Loucy (cell line): ENCODE measurements around the gene RACK1.

Experiments
- CTCF ChIP-seq: fragments of 200-600 bp; sonication (generic); conservative IDR thresholded peaks from 2 replicates; pipeline ENCODE4 v1.5.1; 2014; ENCODE audit warnings: mild to moderate bottlenecking, antibody characterized with exemption, low read length
- EZH2phosphoT487 ChIP-seq: fragments of 200-600 bp; IDR thresholded peaks from 2 replicates; pipeline ENCODE4 v1.6.1; 2018; ENCODE audit warnings: antibody characterized with exemption, mild to moderate bottlenecking, moderate library complexity, borderline replicate concordance

- no peak for TF ChIP-seq CTCF
- TF ChIP-seq EZH2phosphoT487 = no peak
Measured at GRCh38 chr5:181198106-181198685, 45.5 kb downstream of the RACK1 start.
